Kidney tubule cell (primary cell): ENCODE measurements around the gene GRID1.

Experiments
- DNase-seq: peaks from one replicate; pipeline ENCODE4 v3.0.0-alpha.2; 2018; ENCODE audit warnings: low spot score

GRID1 gene

GRCh38 chr10:86265236-86265894 lies 101.2 kb downstream of the GRID1 start:
- no peak for DNase-seq

GRCh38 chr10:86264481-86265231 lies 101.9 kb downstream of the GRID1 start:
- DNase-seq, result no peak

GRCh38 chr10:86263907-86264306 lies 102.7 kb downstream of the GRID1 start:
- no peak for DNase-seq

GRCh38 chr10:86263209-86263608 lies 103.4 kb downstream of the GRID1 start:
- no peak for DNase-seq

- DNase-seq, result no peak
These were observed 103.9 kb downstream of the GRID1 start for GRCh38 chr10:86262688-86263181.

GRCh38 chr10:86261941-86262687 lies 104.5 kb downstream of the GRID1 start:
- peak; percentile 52 for DNase-seq

- DNase-seq, result no peak
These were observed 105.1 kb downstream of the GRID1 start for GRCh38 chr10:86261470-86261869.

- no peak for DNase-seq
These were observed 106.0 kb downstream of the GRID1 start for GRCh38 chr10:86260564-86260963.

- no peak for DNase-seq
These were observed 106.6 kb downstream of the GRID1 start for GRCh38 chr10:86259901-86260562.

- DNase-seq, result no peak
These were observed 107.7 kb downstream of the GRID1 start for GRCh38 chr10:86258941-86259340.

- no peak for DNase-seq
These were observed 108.1 kb downstream of the GRID1 start for GRCh38 chr10:86258499-86258898.

GRCh38 chr10:86257683-86258082 lies 108.9 kb downstream of the GRID1 start:
- no peak for DNase-seq

- DNase-seq, result no peak
These were observed 109.8 kb downstream of the GRID1 start for GRCh38 chr10:86256690-86257315.

GRCh38 chr10:86255405-86256251 lies 111.0 kb downstream of the GRID1 start:
- no peak for DNase-seq

GRCh38 chr10:86254526-86255174 lies 111.9 kb downstream of the GRID1 start:
- DNase-seq, result peak; percentile 19

GRCh38 chr10:86254081-86254480 lies 112.5 kb downstream of the GRID1 start:
- no peak for DNase-seq

GRCh38 chr10:86253091-86254072 lies 113.2 kb downstream of the GRID1 start:
- peak; percentile 33 for DNase-seq

GRCh38 chr10:86252556-86252955 lies 114.0 kb downstream of the GRID1 start:
- no peak for DNase-seq

GRCh38 chr10:86252079-86252478 lies 114.5 kb downstream of the GRID1 start:
- DNase-seq, result no peak
